HG02938 (cell line): ENCODE measurements around the gene GRPEL1.

Source experiments
- ATAC-seq: cut with Tn5 transposase; IDR thresholded peaks from one replicate; pipeline ENCODE4 v1.9.1; 2021; ENCODE audit warnings: mild to moderate bottlenecking, moderate library complexity; ENCODE audit not compliant: unreplicated experiment

Gene GRPEL1

GRCh38 chr4:7026107-7026506 is 41.8 kb downstream of the GRPEL1 start:
- ATAC-seq, result no peak

GRCh38 chr4:7025040-7025602 is 42.7 kb downstream of the GRPEL1 start:
- no peak for ATAC-seq

- ATAC-seq, result no peak
These were observed 43.5 kb downstream of the GRPEL1 start for GRCh38 chr4:7024336-7024890.

GRCh38 chr4:7023901-7024300 is 44.0 kb downstream of the GRPEL1 start:
- ATAC-seq, result no peak

GRCh38 chr4:7023486-7023885 is 44.4 kb downstream of the GRPEL1 start:
- no peak for ATAC-seq

- no peak for ATAC-seq
These were observed 45.8 kb downstream of the GRPEL1 start for GRCh38 chr4:7021930-7022664.

GRCh38 chr4:7021355-7021754 is 46.5 kb downstream of the GRPEL1 start:
- no peak for ATAC-seq

GRCh38 chr4:7020856-7021255 is 47.0 kb downstream of the GRPEL1 start:
- ATAC-seq, result no peak

GRCh38 chr4:7020290-7020689 is 47.6 kb downstream of the GRPEL1 start:
- no peak for ATAC-seq

- ATAC-seq, result no peak
These were observed 48.5 kb downstream of the GRPEL1 start for GRCh38 chr4:7019367-7019766.

- ATAC-seq, result no peak
These were observed 49.6 kb downstream of the GRPEL1 start for GRCh38 chr4:7018281-7018680.

- no peak for ATAC-seq
These were observed 50.3 kb downstream of the GRPEL1 start for GRCh38 chr4:7017446-7018048.

- ATAC-seq, result no peak
These were observed 51.4 kb downstream of the GRPEL1 start for GRCh38 chr4:7016512-7016911.

GRCh38 chr4:7016086-7016485 is 51.8 kb downstream of the GRPEL1 start:
- ATAC-seq, result no peak

- no peak for ATAC-seq
These were observed 52.4 kb downstream of the GRPEL1 start for GRCh38 chr4:7015383-7016035.

- ATAC-seq, result no peak
These were observed 53.0 kb downstream of the GRPEL1 start for GRCh38 chr4:7014815-7015214.

GRCh38 chr4:7013175-7013574 is 54.7 kb downstream of the GRPEL1 start:
- ATAC-seq, result no peak

- ATAC-seq, result no peak
These were observed 58.3 kb downstream of the GRPEL1 start for GRCh38 chr4:7009564-7009963.
